MM.1S (cell line): Measurements from ENCODE around the gene COMT.

Experiments used
- EZH2 ChIP-seq: fragments of 300-600 bp; sonication (generic); optimal IDR thresholded peaks from 2 replicates; pipeline ENCODE3; 2017; ENCODE audit warnings: low read depth, mild to moderate bottlenecking, antibody characterized with exemption, low read length, mixed read lengths
- EZH2phosphoT487 ChIP-seq: fragments of 300-600 bp; sonication (generic); IDR thresholded peaks from 2 replicates; pipeline ENCODE4 v1.6.1; 2018; ENCODE audit warnings: antibody characterized with exemption, low read length
- TF ChIP-seq, protein P1 (sequence below): fragments of 300-600 bp; sonication (generic); IDR thresholded peaks from 2 replicates; pipeline ENCODE4 v1.5.1; 2016; ENCODE audit warnings: antibody characterized with exemption, low read length, mixed read lengths

DNA sequence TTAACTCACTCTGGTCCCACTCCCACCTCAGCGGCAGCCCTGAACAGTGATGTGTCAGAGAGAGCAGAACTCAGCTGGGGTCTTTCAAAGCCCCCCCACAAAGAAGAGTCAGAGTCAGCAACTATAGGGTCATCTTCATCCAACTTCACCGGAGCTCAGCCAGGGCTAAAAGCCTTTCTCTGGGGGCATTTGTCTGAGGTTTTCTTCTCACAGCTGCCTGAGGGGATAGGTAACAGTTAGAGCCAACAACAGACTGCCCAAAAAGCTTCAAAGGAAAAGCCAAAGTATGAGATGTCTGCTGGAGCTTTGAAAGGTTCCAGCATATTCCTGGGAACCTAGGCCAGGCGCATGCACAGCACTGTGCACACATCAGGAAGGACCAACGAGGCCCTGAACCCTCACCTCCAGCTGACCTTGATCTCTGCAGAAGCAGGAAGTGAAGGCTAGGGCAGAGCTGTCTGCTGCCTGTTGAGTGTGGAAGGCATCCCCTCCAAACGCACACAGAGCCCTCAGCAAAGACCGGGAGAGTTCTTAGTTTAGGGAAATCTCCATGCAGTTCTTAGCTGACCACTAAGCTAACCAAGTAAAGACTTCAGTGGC is 28.1 kb upstream of the COMT start:
- TF ChIP-seq, protein P1, sequence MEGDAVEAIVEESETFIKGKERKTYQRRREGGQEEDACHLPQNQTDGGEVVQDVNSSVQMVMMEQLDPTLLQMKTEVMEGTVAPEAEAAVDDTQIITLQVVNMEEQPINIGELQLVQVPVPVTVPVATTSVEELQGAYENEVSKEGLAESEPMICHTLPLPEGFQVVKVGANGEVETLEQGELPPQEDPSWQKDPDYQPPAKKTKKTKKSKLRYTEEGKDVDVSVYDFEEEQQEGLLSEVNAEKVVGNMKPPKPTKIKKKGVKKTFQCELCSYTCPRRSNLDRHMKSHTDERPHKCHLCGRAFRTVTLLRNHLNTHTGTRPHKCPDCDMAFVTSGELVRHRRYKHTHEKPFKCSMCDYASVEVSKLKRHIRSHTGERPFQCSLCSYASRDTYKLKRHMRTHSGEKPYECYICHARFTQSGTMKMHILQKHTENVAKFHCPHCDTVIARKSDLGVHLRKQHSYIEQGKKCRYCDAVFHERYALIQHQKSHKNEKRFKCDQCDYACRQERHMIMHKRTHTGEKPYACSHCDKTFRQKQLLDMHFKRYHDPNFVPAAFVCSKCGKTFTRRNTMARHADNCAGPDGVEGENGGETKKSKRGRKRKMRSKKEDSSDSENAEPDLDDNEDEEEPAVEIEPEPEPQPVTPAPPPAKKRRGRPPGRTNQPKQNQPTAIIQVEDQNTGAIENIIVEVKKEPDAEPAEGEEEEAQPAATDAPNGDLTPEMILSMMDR, result no peak
- TF ChIP-seq EZH2phosphoT487 (no peak), EZH2 (no peak)
